ENCODE results near the gene FRYL. TPM values are rescaled to one million over a fixed set of nuclear protein-coding genes. Genes with fewer than 3 reads are reported as not detected.

Gene FRYL
- total and polyA plus RNA-seq, 2 of the 13 experiments (the other 11 are each of a cell fraction or from before 2014, with no cell fraction given): 9.7 to 19.6 TPM

DNA sequence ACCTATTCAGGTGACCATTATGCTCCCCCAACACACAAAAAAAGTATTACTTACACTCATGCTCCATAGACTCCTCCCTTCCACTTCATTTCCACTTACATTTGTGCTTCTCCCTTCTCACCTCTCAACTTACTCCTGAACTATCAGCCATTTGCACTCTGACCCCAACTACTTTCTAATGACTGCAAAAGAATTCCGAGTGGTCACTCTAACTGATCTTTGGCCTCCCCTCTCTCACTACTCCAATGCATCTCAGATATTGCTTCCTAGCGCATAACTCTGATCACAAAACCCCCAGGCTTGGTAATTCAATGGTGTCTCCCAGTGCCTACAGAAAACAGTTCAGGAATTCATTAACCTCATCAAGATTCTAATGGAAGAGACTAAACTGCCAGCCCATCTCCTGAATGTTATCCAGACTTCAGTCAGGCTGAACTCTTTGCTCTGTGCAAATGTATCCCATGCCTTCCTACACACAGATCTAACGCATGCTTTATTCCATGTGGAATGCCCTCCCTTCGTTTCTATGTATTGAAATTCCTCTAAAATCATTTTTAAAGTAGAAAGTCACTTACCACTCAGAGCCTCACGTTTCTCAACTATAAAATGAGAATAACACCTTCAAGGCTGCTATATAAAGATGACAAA, 61.1 kb downstream of the FRYL start (continued):
- TF ChIP-seq, protein P1, sequence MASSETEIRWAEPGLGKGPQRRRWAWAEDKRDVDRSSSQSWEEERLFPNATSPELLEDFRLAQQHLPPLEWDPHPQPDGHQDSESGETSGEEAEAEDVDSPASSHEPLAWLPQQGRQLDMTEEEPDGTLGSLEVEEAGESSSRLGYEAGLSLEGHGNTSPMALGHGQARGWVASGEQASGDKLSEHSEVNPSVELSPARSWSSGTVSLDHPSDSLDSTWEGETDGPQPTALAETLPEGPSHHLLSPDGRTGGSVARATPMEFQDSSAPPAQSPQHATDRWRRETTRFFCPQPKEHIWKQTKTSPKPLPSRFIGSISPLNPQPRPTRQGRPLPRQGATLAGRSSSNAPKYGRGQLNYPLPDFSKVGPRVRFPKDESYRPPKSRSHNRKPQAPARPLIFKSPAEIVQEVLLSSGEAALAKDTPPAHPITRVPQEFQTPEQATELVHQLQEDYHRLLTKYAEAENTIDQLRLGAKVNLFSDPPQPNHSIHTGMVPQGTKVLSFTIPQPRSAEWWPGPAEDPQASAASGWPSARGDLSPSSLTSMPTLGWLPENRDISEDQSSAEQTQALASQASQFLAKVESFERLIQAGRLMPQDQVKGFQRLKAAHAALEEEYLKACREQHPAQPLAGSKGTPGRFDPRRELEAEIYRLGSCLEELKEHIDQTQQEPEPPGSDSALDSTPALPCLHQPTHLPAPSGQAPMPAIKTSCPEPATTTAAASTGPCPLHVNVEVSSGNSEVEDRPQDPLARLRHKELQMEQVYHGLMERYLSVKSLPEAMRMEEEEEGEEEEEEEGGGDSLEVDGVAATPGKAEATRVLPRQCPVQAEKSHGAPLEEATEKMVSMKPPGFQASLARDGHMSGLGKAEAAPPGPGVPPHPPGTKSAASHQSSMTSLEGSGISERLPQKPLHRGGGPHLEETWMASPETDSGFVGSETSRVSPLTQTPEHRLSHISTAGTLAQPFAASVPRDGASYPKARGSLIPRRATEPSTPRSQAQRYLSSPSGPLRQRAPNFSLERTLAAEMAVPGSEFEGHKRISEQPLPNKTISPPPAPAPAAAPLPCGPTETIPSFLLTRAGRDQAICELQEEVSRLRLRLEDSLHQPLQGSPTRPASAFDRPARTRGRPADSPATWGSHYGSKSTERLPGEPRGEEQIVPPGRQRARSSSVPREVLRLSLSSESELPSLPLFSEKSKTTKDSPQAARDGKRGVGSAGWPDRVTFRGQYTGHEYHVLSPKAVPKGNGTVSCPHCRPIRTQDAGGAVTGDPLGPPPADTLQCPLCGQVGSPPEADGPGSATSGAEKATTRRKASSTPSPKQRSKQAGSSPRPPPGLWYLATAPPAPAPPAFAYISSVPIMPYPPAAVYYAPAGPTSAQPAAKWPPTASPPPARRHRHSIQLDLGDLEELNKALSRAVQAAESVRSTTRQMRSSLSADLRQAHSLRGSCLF (CRISPR knock-in tag; IDR thresholded peaks at IDR 0.05; ENCODE audit: borderline replicate concordance): no peak
- TF ChIP-seq, protein P2, sequence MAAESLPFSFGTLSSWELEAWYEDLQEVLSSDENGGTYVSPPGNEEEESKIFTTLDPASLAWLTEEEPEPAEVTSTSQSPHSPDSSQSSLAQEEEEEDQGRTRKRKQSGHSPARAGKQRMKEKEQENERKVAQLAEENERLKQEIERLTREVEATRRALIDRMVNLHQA (CRISPR knock-in tag; IDR thresholded peaks at IDR 0.05): no peak
- TF ChIP-seq ZNF234 (CRISPR knock-in tag; conservative IDR thresholded peaks at IDR 0.05) (no peak), ZKSCAN5 (CRISPR knock-in tag; IDR thresholded peaks at IDR 0.05) (0 out of 2 replicates have a peak, but pooled peaks have one; percentile 70), RELA (CRISPR knock-in tag; IDR thresholded peaks at IDR 0.05) (no peak), ZNF337 (CRISPR knock-in tag; IDR thresholded peaks at IDR 0.05; ENCODE audit: borderline replicate concordance, low read depth) (no peak), ZSCAN20 (CRISPR knock-in tag; IDR thresholded peaks at IDR 0.05; ENCODE audit: borderline replicate concordance) (no peak), ZNF850 (CRISPR knock-in tag; conservative IDR thresholded peaks at IDR 0.05) (no peak), ZNF253 (CRISPR knock-in tag; IDR thresholded peaks at IDR 0.05; ENCODE audit: borderline replicate concordance) (no peak), ZMYM2 (CRISPR knock-in tag; IDR thresholded peaks at IDR 0.05) (0 out of 2 replicates have a peak, but pooled peaks have one; percentile 31)
- TF ChIP-seq, protein P3, sequence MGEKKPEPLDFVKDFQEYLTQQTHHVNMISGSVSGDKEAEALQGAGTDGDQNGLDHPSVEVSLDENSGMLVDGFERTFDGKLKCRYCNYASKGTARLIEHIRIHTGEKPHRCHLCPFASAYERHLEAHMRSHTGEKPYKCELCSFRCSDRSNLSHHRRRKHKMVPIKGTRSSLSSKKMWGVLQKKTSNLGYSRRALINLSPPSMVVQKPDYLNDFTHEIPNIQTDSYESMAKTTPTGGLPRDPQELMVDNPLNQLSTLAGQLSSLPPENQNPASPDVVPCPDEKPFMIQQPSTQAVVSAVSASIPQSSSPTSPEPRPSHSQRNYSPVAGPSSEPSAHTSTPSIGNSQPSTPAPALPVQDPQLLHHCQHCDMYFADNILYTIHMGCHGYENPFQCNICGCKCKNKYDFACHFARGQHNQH (CRISPR knock-in tag; IDR thresholded peaks at IDR 0.05): no peak
- TF ChIP-seq, protein P4, sequence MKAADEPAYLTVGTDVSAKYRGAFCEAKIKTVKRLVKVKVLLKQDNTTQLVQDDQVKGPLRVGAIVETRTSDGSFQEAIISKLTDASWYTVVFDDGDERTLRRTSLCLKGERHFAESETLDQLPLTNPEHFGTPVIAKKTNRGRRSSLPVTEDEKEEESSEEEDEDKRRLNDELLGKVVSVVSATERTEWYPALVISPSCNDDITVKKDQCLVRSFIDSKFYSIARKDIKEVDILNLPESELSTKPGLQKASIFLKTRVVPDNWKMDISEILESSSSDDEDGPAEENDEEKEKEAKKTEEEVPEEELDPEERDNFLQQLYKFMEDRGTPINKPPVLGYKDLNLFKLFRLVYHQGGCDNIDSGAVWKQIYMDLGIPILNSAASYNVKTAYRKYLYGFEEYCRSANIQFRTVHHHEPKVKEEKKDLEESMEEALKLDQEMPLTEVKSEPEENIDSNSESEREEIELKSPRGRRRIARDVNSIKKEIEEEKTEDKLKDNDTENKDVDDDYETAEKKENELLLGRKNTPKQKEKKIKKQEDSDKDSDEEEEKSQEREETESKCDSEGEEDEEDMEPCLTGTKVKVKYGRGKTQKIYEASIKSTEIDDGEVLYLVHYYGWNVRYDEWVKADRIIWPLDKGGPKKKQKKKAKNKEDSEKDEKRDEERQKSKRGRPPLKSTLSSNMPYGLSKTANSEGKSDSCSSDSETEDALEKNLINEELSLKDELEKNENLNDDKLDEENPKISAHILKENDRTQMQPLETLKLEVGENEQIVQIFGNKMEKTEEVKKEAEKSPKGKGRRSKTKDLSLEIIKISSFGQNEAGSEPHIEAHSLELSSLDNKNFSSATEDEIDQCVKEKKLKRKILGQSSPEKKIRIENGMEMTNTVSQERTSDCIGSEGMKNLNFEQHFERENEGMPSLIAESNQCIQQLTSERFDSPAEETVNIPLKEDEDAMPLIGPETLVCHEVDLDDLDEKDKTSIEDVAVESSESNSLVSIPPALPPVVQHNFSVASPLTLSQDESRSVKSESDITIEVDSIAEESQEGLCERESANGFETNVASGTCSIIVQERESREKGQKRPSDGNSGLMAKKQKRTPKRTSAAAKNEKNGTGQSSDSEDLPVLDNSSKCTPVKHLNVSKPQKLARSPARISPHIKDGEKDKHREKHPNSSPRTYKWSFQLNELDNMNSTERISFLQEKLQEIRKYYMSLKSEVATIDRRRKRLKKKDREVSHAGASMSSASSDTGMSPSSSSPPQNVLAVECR (CRISPR knock-in tag; IDR thresholded peaks at IDR 0.05; ENCODE audit: borderline replicate concordance): no peak
- TF ChIP-seq, protein P5, sequence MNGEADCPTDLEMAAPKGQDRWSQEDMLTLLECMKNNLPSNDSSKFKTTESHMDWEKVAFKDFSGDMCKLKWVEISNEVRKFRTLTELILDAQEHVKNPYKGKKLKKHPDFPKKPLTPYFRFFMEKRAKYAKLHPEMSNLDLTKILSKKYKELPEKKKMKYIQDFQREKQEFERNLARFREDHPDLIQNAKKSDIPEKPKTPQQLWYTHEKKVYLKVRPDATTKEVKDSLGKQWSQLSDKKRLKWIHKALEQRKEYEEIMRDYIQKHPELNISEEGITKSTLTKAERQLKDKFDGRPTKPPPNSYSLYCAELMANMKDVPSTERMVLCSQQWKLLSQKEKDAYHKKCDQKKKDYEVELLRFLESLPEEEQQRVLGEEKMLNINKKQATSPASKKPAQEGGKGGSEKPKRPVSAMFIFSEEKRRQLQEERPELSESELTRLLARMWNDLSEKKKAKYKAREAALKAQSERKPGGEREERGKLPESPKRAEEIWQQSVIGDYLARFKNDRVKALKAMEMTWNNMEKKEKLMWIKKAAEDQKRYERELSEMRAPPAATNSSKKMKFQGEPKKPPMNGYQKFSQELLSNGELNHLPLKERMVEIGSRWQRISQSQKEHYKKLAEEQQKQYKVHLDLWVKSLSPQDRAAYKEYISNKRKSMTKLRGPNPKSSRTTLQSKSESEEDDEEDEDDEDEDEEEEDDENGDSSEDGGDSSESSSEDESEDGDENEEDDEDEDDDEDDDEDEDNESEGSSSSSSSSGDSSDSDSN (CRISPR knock-in tag; IDR thresholded peaks at IDR 0.05): no peak
- TF ChIP-seq, protein P6, sequence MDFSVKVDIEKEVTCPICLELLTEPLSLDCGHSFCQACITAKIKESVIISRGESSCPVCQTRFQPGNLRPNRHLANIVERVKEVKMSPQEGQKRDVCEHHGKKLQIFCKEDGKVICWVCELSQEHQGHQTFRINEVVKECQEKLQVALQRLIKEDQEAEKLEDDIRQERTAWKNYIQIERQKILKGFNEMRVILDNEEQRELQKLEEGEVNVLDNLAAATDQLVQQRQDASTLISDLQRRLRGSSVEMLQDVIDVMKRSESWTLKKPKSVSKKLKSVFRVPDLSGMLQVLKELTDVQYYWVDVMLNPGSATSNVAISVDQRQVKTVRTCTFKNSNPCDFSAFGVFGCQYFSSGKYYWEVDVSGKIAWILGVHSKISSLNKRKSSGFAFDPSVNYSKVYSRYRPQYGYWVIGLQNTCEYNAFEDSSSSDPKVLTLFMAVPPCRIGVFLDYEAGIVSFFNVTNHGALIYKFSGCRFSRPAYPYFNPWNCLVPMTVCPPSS (IDR thresholded peaks at IDR 0.05): no peak

Measured in HepG2 (cell line).